Bone marrow (tissue), 2 donors: ENCODE measurements around the gene AKNA.
"Not testable (repeated sequence)": the region's sequence is repeated elsewhere in the genome, so short reads cannot be mapped to it uniquely, and the experiment has no call there.

Experiments used
- DNase-seq, 2 donors: peaks; one replicate each; lab custom pipeline; 2025; lab: John Stamatoyannopoulos, UW

AKNA gene

GRCh38 chr9:114322160-114322818, 65.5 kb downstream of the AKNA start:
- not testable (repeated sequence) for DNase-seq

GRCh38 chr9:114321759-114322158, 66.0 kb downstream of the AKNA start:
- DNase-seq, result no peak

- DNase-seq, result not testable (repeated sequence)
Measured at GRCh38 chr9:114320710-114321109, 67.1 kb downstream of the AKNA start.

- no peak for DNase-seq
Measured at GRCh38 chr9:114319147-114319546, 68.6 kb downstream of the AKNA start.

GRCh38 chr9:114318416-114318815, 69.4 kb downstream of the AKNA start:
- no peak for DNase-seq

GRCh38 chr9:114317665-114318357, 70.0 kb downstream of the AKNA start:
- no peak for DNase-seq

- DNase-seq, result no peak
Measured at GRCh38 chr9:114316605-114317230, 71.1 kb downstream of the AKNA start.

GRCh38 chr9:114315723-114316363, 71.9 kb downstream of the AKNA start:
- no peak for DNase-seq

- no peak for DNase-seq
Measured at GRCh38 chr9:114314881-114315722, 72.7 kb downstream of the AKNA start.

- DNase-seq, result no peak
Measured at GRCh38 chr9:114314256-114314867, 73.4 kb downstream of the AKNA start.

GRCh38 chr9:114313186-114313585, 74.6 kb downstream of the AKNA start:
- no peak for DNase-seq

- no peak for DNase-seq
Measured at GRCh38 chr9:114312513-114312875, 75.3 kb downstream of the AKNA start.

GRCh38 chr9:114311571-114312512, 75.9 kb downstream of the AKNA start:
- no peak for DNase-seq

- DNase-seq, result no peak
Measured at GRCh38 chr9:114310471-114311450, 77.0 kb downstream of the AKNA start.

- no peak for DNase-seq
Measured at GRCh38 chr9:114309096-114309495, 78.7 kb downstream of the AKNA start.

GRCh38 chr9:114308361-114308950, 79.3 kb downstream of the AKNA start:
- no peak for DNase-seq

GRCh38 chr9:114307899-114308267, 79.9 kb downstream of the AKNA start:
- DNase-seq, result no peak

GRCh38 chr9:114304416-114305188, 83.2 kb downstream of the AKNA start:
- no peak for DNase-seq
